ENCODE results near the gene DUSP6. TPM values are rescaled to one million over a fixed set of nuclear protein-coding genes. Genes with fewer than 3 reads are reported as not detected.

The DUSP6 gene
- total and polyA plus RNA-seq, 2 of the 13 experiments (the other 11 are each of a cell fraction or from before 2014, with no cell fraction given): 40.9 to 161 TPM

- TF ChIP-seq MAFG (CRISPR knock-in tag; IDR thresholded peaks at IDR 0.05): no peak
- TF ChIP-seq ZNF136 (CRISPR knock-in tag; IDR thresholded peaks at IDR 0.05; ENCODE audit: low read depth): 0 out of 2 replicates have a peak, but pooled peaks have one; percentile 80
- no peak for TF ChIP-seq ZBTB1 (CRISPR knock-in tag; IDR thresholded peaks at IDR 0.05; ENCODE audit: borderline replicate concordance)
- TF ChIP-seq, protein P1, sequence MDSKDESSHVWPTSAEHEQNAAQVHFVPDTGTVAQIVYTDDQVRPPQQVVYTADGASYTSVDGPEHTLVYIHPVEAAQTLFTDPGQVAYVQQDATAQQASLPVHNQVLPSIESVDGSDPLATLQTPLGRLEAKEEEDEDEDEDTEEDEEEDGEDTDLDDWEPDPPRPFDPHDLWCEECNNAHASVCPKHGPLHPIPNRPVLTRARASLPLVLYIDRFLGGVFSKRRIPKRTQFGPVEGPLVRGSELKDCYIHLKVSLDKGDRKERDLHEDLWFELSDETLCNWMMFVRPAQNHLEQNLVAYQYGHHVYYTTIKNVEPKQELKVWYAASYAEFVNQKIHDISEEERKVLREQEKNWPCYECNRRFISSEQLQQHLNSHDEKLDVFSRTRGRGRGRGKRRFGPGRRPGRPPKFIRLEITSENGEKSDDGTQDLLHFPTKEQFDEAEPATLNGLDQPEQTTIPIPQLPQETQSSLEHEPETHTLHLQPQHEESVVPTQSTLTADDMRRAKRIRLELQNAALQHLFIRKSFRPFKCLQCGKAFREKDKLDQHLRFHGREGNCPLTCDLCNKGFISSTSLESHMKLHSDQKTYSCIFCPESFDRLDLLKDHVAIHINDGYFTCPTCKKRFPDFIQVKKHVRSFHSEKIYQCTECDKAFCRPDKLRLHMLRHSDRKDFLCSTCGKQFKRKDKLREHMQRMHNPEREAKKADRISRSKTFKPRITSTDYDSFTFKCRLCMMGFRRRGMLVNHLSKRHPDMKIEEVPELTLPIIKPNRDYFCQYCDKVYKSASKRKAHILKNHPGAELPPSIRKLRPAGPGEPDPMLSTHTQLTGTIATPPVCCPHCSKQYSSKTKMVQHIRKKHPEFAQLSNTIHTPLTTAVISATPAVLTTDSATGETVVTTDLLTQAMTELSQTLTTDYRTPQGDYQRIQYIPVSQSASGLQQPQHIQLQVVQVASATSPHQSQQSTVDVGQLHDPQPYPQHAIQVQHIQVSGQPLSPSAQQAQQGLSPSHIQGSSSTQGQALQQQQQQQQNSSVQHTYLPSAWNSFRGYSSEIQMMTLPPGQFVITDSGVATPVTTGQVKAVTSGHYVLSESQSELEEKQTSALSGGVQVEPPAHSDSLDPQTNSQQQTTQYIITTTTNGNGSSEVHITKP (CRISPR knock-in tag; IDR thresholded peaks at IDR 0.05; ENCODE audit: low read depth): 0 out of 2 replicates have a peak, but pooled peaks have one; percentile 60
- no peak for TF ChIP-seq ZNF550 (CRISPR knock-in tag; IDR thresholded peaks at IDR 0.05; ENCODE audit: borderline replicate concordance)
- peak; percentile 39; the same call in 1 of the 2 replicates for TF ChIP-seq ZNF644 (CRISPR knock-in tag; IDR thresholded peaks at IDR 0.05; ENCODE audit: low read depth)
- no peak for TF ChIP-seq CBX2 (IDR thresholded peaks at IDR 0.05; ENCODE audit: low read depth, low read length)
- TF ChIP-seq CBX2 (CRISPR knock-in tag; IDR thresholded peaks at IDR 0.05; ENCODE audit: low read depth): no peak
- TF ChIP-seq KLF16 (CRISPR knock-in tag; IDR thresholded peaks at IDR 0.05): peak in 1 of 2 experiments; percentile 74; a peak in 1 of 4 replicates
- TF ChIP-seq KAT7 (CRISPR knock-in tag; IDR thresholded peaks at IDR 0.05; ENCODE audit: borderline replicate concordance): peak; percentile 72; the same call in 1 of the 2 replicates
- TF ChIP-seq ZNF281 (CRISPR knock-in tag; IDR thresholded peaks at IDR 0.05; ENCODE audit: borderline replicate concordance): peak; percentile 74; the same call in 1 of the 2 replicates
- TF ChIP-seq JDP2 (CRISPR knock-in tag; IDR thresholded peaks at IDR 0.05; ENCODE audit: borderline replicate concordance): no peak
- 0 out of 2 replicates have a peak, but pooled peaks have one; percentile 25 for TF ChIP-seq SATB2 (CRISPR knock-in tag; IDR thresholded peaks at IDR 0.05)
- TF ChIP-seq, protein P2, sequence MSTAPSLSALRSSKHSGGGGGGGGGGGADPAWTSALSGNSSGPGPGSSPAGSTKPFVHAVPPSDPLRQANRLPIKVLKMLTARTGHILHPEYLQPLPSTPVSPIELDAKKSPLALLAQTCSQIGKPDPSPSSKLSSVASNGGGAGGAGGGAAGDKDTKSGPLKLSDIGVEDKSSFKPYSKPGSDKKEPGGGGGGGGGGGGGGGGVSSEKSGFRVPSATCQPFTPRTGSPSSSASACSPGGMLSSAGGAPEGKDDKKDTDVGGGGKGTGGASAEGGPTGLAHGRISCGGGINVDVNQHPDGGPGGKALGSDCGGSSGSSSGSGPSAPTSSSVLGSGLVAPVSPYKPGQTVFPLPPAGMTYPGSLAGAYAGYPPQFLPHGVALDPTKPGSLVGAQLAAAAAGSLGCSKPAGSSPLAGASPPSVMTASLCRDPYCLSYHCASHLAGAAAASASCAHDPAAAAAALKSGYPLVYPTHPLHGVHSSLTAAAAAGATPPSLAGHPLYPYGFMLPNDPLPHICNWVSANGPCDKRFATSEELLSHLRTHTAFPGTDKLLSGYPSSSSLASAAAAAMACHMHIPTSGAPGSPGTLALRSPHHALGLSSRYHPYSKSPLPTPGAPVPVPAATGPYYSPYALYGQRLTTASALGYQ (CRISPR knock-in tag; IDR thresholded peaks at IDR 0.05): no peak
- TF ChIP-seq, protein P3, sequence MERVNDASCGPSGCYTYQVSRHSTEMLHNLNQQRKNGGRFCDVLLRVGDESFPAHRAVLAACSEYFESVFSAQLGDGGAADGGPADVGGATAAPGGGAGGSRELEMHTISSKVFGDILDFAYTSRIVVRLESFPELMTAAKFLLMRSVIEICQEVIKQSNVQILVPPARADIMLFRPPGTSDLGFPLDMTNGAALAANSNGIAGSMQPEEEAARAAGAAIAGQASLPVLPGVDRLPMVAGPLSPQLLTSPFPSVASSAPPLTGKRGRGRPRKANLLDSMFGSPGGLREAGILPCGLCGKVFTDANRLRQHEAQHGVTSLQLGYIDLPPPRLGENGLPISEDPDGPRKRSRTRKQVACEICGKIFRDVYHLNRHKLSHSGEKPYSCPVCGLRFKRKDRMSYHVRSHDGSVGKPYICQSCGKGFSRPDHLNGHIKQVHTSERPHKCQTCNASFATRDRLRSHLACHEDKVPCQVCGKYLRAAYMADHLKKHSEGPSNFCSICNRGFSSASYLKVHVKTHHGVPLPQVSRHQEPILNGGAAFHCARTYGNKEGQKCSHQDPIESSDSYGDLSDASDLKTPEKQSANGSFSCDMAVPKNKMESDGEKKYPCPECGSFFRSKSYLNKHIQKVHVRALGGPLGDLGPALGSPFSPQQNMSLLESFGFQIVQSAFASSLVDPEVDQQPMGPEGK (CRISPR knock-in tag; IDR thresholded peaks at IDR 0.05): peak; percentile 54
- no peak for TF ChIP-seq EZH2 (conservative IDR thresholded peaks at IDR 0.05; ENCODE audit: low read depth, low read length)
- peak; percentile 76 for TF ChIP-seq FOXA3 (CRISPR knock-in tag; IDR thresholded peaks at IDR 0.05)
- no peak for TF ChIP-seq LCORL (IDR thresholded peaks at IDR 0.05)
- 0 out of 2 replicates have a peak, but pooled peaks have one; percentile 30 for TF ChIP-seq LCORL (CRISPR knock-in tag; IDR thresholded peaks at IDR 0.05)
- TF ChIP-seq CEBPB (IDR thresholded peaks at IDR 0.05; ENCODE audit: borderline replicate concordance, low read depth, low read length): peak; percentile 72
These were observed 5.0 kb upstream of the DUSP6 start (continued) for GRCh38 chr12:89357297-89357730.
